SH-SY5Y (cell line): Measurements from ENCODE around the gene SLC22A13.

Experiments
- GATA2 ChIP-seq: IDR thresholded peaks from 2 replicates; pipeline ENCODE4 v1.6.1; 2011; ENCODE audit warnings: mild to moderate bottlenecking, low read depth, low read length
- GATA3 ChIP-seq: IDR thresholded peaks from 2 replicates; pipeline ENCODE4 v1.6.1; 2011; ENCODE audit warnings: low read depth, mild to moderate bottlenecking, low read length, moderate library complexity

DNA sequence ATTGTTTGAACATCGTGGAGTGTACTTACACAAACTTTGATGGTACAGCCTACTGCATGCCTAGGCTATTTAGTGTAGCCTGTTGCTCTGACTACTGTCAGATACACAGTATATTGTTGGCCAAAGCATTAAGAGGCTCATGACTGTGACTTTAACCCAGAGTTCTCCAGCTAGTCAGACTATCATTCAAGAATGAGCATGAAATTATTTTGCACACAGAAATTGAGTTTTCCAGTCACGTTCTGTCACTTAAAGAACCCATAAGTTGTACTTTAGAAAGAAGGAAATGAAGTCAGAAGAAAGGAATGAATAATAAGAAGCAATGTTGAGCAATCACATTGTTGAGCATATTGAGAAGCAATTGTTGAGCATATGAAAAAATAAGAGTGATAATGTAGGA is 37.6 kb upstream of the SLC22A13 start:
- TF ChIP-seq GATA2, result no peak
- TF ChIP-seq GATA3, result no peak
